ENCODE measurements around the gene NTM.
"Not testable (repeated sequence)": the region's sequence is repeated elsewhere in the genome, so short reads cannot be mapped to it uniquely, and the experiment has no call there.

NTM gene

DNA sequence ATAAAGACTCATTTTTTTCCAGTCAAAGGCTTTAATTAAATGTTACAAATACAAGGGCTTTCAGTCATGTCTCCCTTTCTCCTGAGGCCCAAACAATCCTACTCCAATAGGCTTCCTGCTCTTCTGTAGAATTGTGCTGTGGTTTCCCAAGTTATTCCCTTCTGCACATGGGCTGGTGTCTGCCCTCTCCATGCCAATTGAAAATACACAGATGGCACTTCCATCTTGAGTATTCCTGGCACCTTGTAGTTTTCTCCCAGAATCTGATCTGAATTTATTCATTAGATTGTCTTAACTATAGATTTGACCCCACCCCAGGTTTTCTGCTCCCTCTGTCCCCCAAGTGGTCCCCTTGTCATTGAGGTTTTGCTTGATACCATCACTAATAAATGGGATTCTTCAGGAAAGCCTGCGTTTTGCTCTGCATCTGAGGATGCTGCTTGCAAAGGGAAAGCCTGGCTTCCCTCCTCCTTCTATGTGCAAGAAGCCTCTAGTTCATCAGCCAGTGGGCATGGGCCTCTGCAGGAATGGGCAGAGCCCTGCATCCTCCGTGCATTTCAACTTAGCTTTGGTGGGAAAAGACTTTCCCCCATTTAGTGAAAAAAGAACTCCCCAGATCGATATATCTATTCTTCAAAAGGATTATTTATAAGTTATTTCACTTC is 926.7 kb downstream of the NTM start:
- DNase-seq: no peak

DNA sequence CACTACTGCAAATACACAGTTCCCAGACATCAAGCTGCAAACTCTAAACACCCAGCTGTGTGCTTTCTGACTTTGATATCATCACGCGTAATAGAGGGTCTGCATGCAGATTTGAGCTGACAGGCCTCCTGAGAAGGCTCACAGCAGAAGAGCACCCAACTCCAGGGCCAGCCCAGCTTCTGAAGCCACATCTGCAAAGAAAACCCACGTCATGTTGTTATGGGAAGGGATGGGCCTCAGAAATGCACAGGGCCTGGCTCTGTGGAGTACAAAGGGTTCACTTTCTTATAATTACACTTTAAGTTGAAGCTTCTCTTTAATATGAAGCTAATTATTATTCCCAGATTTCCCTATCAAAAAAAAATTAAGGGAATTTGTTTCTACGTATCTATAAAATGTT is 927.9 kb downstream of the NTM start:
- no peak for DNase-seq

DNA sequence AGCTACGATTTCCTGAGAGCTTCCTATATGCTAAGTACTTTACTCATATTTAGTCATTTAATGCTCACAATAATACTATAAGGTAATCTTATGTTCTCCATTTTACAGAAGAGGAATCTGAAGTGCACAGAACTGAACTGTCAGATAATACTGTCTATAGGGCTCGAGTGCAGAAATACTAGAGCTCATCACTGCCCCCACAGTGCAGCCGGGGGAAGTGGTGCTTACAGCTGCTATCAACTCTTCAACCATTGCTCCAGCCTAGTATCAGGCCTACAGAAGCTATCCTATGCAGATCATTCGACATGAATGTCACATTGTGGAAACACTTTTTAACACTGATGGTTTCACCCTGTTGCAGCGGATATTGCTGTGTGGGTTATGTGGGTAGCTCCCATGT is 929.9 kb downstream of the NTM start:
- no peak for DNase-seq

DNA sequence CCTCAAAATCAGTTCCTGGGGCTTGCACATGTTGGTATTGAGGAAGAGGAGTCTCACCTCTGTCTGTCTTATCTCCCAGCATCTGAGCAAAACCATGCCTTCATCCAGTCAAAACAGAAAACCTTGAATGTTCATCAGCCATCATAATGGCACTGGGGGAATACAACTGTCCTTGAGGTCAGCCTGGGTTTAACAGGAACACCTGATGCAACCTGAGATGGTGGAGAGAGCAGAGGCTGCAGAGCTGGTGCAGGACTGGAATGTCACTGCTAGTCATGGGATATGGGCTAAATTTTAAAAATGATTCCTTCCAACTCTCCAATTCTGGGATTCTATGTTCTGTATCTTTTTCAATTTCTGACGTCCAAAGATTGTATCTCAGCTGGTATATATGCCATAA is 931.0 kb downstream of the NTM start:
- no peak for DNase-seq

DNA sequence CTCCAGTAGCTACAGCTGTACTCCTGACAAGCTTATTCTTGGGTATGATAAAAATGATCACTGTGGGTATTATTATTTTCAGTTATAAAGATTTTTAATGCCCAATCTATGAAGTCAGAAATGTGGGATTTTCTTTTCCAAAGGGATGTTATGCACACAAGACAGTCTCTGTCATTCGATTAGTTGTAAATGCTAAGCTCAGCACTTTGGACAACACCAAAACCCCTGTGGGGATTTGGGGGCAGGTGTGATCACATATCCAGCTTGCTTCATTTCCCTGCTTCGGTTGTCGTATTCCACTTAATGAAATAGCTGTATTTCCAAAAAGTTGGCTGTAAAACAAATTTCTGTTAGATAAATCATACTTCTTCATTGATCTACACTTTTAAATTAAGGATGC is 931.5 kb downstream of the NTM start:
- DNase-seq: no peak

DNA sequence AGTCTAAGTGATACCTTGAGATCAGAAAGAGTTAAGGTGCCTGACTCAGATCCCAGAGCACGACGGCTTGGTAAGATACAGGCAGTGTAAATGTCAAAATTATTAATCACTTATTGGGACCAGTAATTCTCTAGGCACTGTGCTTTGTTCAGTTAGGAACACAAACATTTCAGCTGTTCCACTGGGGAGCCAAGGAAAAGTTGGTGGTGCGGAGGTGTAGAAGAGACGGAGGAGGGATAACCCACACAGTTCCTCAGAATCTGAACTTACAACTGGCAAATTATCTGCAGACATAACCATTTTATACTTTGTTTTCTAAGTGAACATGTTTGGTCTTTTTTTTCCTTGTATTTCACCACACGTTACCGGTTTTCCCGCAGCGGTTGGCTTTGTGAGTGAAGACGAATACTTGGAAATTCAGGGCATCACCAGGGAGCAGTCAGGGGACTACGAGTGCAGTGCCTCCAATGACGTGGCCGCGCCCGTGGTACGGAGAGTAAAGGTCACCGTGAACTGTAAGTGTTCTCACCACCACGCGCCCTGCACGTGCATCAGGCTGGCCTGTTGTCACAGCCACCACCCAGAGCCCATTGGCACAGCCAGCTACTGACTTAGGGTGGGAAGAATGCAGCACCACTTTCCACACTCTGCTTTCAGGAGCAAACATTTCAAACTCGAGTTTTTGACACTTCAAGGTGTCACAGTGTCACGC is 937.0 kb downstream of the NTM start:
- DNase-seq: no peak

DNA sequence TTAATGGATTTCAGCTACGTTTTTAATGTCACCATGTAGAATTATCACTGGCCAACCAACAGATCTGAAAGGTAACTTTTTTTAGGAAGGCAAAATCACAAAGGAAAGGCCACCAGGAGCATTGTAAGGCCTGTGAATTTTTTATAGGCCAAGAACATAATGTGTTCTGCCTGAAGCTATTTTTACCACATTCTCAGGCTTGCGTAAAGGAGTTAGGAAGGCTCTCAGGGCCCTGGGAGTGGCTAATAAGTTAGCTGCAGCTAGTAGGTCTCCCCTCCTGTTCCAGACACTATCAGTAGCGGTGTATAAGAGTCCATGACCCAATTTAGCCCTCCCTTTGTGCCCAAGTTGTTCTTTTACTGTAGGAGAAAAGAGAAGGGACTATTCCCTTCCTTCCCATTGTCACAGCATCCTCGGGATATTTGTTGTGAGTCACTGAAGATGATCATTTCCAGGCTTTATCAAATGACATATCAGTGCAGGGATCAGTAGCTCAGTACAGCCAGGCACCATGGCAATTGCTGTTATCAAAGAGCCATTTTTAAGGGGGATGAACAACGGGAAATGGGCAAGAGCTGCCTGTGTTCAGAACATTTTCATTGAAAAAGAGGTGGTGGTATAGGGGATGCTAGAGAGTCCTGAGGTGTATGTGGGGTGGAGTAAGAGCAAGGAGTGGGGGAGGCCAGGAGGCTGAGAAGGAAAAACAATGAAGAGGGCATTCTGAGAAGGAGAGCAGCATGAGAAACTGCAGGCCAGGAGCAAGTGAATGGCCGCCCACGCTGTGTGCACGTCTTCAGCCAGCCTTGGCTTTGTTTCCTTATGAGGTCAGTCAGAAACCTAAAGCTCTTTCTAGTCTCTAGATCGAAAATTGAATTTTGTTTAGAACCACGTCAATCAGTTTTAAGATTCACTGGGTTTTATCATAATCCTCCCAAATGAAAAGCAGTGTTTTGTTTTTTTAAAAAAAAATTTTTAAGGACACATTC is 940.3 kb downstream of the NTM start:
- no peak for DNase-seq

DNA sequence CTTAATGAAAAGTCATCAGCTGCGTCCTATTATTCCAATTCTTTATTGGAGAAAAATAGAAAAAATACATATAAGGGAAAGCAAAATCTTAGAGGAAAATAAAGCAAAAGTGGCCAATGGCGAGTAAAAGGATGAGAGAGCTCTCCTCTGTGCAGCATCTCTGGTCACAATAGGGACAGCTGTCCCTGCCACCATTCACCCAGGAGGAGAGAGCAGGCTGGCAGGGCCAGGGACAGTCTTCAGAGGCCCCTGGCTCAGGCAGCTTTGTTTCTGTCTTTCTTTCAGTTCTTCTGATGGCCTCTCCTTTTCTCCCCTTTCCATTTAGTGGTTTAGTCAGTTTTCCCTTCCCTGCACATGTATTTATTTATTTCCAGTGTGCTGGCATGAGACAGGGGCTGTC is 941.3 kb downstream of the NTM start:
- DNase-seq: no peak

DNA sequence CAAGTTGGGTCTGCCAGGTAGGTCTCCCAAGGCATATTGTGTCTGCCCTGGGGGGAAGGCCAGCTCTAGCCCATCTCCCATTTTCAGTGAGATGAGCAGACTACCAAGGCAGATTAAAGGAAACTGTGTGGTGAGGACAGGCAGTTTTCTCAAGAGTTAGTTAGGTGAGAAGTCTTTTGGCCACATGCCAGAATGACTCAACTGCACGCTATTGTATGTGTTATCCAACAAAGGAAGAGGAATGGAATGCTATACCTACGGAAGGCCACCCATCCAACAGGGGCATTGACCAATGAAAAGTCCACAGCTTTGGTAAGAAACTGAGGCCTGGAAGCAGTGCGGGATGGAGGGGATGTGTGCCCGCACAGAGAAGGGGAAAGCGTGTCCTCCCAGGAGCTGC is 941.7 kb downstream of the NTM start:
- DNase-seq: peak; percentile 79

DNA sequence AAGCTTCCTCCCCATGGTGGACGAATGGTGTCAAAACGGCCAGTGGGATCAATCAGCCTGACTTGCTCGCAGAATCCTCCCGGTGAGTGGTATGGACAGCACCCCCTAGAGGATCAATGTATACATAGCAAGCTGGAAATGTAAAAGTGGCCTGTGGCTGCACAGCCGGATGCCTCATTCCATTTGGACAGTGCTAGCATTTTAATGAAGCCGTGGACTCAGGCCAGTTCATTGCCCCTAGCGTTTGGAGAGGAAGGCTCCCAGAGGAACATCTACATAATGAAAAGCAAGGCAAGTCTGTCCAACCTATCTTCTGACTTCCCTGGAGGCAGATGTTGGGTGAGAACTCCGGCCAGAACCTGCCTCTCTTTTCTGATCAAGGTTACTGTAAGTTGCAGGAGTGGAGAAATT is 942.3 kb downstream of the NTM start:
- DNase-seq: peak; percentile 47

DNA sequence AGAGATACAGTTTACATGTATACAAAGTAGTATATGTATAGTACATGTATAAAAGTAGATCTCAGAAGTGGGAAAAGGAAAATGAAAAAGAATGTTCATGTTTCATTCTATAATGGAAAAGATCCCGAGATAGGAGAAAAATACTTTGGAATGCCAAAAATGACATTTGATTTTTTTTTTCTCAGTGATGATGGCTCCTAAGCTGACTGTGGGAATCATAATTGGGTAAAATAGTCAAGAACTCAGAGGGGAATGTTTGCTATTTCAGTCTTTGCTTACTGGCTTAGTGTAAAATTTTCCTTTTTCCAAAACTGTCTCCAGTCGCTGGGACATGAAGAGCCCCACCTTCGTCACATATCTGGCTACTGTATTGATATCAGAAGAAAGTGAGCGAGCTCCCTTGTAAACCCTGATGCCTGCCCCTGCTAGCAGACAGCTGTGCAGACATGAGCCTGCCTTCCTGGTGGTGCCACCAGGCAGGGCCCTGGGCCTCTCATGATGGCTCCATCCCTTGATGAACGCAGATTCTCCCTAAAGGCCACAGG is 944.6 kb downstream of the NTM start:
- peak; percentile 28 for DNase-seq

DNA sequence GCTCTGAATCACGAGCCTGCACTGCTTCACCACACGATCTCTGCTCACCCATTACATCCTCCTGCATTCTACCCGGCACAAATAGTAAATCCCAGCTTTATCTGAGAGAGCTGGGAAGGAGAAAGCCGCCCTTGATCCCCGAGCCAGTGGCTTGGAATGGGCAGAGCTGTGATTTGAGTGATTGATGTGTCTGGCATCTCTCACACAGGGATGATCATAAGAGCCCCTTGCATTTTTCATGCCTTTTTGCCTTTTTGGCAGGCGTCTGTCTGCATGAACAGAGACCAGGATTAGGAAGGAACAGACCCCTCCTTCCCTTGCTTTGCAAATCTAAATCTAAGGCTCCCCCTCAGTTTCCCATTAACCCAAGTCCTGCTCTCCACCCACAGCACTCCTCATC is 945.3 kb downstream of the NTM start:
- DNase-seq: no peak

DNA sequence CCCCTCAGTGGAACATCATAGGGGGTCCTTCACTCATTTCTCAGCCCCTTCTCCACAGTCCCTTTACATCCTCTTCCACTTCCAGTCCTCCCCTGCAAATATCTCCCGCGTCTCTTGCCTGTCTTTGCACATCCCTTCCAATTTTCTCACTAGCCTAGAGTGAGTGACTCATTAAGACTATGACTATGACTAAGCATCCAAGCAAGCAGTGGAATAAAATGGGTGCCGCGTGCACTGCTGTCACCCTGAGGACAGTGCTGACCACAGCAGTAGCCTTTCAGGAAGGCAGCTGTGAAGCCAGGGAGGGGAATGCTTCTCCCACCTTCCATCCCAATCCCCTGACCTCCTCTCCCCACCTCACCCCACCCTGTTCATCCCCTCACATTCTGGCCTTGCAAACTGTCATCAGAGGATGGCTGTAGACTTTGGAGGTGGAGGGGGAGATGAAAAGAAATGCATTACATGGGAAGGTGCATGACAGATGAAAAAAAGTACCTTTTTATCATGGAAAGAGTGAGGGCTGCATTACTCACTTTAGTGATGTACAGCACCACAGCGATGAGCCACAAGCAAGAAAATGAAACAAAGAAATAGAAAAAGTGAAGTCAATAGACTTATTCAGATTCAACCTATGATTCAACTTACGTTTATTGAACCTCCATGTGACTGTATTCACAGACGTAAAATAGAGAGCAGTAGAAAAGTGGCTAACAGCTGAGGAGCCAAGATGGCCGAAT is 948.2 kb downstream of the NTM start:
- peak; percentile 70 for DNase-seq

DNA sequence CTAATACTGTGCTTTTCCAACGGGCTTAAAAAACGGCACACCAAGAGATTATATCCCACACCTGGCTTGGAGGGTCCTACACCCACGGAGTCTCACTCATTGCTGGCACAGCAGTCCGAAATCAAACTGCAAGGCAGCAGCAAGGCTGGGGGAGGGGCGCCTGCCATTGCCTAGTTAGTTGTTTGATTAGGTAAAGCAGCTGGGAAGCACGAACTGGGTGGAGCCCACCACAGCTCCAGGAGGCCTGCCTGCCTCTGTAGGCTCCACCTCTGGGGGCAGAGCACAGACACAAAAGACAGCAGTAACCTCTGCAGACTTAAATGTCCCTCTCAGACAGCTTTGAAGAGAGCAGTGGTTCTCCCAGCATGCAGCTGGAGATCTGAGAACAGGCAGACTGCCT is 949.0 kb downstream of the NTM start:
- DNase-seq: not testable (repeated sequence)

DNA sequence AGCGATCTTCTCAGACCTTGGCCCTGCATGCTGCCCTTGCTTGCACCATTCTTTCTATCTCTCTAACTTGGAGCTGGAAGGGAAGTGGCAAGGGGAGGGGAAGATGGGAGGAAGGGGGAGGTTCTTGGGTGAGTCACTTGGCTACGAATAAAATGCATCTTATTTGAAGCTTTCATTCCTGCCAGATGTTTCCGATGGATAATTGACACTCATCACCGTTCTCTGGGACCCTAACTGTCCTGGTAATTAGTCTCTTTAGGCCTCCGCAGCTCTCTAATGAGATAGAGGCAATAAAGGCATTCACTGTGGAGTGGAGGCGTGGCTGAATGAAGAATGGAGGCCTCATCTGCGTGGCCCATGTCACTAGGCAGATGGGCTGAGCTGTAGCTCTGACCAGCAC is 960.1 kb downstream of the NTM start:
- DNase-seq: peak; percentile 44

DNA sequence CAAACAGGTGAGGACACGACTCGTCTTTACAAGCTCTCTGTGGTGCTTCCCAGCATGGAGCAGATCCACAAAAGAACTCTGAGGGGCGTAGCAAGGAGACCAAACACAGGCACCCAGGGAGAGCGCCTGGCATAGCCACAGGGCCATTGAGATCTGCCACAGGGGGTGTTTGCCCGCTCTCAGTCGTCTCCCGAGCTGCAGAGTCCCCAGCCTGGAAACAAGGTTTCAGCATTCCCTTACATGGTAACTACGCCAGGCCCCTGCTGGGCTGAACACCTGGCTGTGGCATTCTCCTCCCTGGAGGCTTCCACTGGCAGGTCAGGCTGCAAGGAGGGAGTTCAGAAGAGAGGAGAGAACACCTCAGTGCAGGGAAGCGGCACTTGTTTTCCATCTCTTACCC is 962.1 kb downstream of the NTM start:
- DNase-seq: no peak

DNA sequence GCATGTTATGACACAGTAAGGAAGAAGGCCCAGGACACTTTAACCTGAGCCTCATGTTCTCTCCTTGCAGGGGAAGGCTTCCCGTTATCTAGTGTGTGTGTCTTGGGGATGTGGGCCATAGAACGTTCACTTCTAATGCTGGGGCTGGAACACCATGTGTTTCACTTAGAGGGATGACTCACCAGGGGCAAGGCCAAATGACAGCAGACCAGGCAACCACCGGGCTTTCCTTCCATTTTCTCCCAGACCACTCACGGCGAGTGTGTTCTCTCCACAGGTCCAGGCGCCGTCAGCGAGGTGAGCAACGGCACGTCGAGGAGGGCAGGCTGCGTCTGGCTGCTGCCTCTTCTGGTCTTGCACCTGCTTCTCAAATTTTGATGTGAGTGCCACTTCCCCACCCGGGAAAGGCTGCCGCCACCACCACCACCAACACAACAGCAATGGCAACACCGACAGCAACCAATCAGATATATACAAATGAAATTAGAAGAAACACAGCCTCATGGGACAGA is 964.4 kb downstream of the NTM start:
- no peak for DNase-seq

DNA sequence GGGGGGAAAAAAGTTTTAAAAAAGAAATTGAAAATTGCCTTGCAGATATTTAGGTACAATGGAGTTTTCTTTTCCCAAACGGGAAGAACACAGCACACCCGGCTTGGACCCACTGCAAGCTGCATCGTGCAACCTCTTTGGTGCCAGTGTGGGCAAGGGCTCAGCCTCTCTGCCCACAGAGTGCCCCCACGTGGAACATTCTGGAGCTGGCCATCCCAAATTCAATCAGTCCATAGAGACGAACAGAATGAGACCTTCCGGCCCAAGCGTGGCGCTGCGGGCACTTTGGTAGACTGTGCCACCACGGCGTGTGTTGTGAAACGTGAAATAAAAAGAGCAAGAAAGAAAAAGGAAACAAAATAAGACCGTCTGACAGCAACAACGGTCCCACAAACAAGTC is 964.9 kb downstream of the NTM start:
- DNase-seq: no peak

DNA sequence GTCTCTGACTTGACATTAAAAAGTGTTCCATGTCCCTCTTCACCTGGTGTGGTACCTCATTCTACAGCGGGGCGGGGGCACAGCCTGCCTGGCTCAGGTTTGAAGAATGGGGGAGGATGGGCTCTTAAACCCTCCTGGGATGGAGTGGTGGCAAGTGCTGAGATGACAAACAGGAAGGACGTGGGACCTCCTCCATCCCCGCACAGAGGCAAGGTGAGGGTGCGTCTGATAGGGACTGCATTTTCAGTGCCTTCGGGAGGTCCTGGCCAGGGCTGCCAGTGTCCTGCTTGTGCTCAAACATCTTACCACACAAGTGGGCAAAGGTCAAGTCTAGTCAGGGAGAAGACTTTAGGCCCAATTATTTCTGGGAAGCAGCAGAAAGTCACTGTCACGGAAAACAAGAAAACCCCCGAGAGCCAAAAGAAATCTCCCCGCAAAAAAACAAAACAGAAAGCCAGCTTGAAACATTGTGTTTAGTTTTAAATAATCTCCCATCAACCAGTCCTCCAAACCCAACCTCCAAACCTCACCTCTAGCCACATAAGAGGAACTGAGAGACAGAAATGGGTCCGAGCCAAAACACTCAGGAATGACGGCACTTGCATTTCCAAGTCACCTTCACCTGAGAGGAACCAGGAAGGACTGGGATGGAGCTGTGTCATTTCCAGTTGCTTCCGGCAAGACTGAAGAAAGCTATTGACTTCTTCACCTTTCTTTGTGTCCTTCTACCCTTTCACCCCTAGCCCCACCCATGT is 966.5 kb downstream of the NTM start:
- DNase-seq: no peak

DNA sequence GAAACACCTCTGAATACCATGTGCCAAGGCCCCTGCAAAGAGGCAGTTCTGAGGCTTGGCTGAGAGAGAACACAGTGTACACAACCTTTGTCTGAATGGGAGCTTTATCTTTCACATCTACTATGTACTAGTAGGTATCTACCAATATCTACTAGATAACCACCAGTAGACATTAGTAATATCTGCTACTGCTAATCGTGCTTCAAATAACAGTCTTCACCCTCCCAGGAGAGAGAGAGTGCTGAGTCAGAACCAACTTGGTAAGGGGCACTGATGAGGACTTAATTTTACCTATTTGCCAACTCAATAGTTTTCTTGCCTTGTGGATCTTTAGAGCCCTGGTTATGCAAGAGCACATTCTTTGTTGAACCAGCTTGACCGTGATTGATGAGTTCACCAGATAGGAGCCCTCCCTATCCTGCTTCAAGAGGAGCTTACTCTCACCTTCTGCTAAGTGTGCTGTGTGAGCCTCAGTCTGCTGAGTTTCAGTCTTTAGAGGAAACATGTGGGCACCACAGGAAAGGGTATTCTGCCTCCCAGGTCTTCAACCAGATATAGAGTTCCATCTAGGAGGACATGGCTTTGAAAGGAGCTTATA is 967.5 kb downstream of the NTM start:
- DNase-seq: peak; percentile 13

DNA sequence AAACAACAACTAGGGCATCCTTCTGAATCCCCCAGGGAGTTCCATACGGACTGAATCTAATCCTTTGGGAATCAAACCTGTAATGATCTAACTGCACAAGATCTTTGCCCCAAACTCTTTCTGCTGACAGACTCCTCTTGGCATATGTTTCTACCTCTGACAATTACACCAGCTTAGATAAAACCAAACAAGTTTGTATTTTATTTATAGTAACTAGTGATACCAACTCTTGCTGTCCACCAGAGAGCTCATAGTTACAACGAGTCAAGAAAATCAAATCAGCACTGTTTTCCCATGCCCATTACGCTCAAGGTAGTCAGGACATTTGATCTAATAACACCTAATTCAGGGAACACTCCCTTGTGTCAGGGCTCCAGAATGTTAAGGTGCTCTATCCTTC is 972.0 kb downstream of the NTM start:
- no peak for DNase-seq
